ENCODE results near the gene POU2F2.

POU2F2 gene

DNA sequence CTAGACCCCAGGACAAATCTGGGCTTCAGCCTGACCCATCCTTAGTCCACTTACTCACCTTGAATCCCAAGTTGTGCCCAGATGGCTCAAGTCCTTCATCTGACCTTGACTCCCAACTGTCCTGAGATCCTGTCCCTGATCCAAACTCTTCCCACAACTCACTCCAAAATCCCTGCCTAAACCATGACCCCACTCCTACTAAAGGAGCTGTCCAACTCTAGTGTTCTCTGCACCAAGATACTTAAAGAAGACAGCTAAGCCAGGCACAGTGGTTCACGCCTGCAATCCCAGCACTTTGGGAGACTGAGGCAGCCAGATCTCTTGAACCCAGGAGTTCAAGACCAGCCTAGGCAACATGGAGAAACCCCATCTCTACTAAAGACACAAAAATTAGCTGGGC lies 8.5 kb downstream of the POU2F2 start:
- ATAC-seq: no peak
- TF ChIP-seq PPARA (CRISPR knock-in tag; IDR thresholded peaks at IDR 0.05; ENCODE audit: borderline replicate concordance) (no peak), TCF4 (CRISPR knock-in tag; IDR thresholded peaks at IDR 0.05; ENCODE audit: borderline replicate concordance) (no peak), ISL1 (CRISPR knock-in tag; IDR thresholded peaks at IDR 0.05) (no peak), CSDC2 (CRISPR knock-in tag; IDR thresholded peaks at IDR 0.05) (no peak), ZFP30 (CRISPR knock-in tag; IDR thresholded peaks at IDR 0.05) (no peak), OSR1 (CRISPR knock-in tag; IDR thresholded peaks at IDR 0.05) (no peak)
- TF ChIP-seq, protein P1, sequence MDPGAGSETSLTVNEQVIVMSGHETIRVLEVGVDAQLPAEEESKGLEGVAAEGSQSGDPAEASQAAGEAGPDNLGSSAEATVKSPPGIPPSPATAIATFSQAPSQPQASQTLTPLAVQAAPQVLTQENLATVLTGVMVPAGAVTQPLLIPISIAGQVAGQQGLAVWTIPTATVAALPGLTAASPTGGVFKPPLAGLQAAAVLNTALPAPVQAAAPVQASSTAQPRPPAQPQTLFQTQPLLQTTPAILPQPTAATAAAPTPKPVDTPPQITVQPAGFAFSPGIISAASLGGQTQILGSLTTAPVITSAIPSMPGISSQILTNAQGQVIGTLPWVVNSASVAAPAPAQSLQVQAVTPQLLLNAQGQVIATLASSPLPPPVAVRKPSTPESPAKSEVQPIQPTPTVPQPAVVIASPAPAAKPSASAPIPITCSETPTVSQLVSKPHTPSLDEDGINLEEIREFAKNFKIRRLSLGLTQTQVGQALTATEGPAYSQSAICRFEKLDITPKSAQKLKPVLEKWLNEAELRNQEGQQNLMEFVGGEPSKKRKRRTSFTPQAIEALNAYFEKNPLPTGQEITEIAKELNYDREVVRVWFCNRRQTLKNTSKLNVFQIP (CRISPR knock-in tag; IDR thresholded peaks at IDR 0.05; ENCODE audit: borderline replicate concordance, low read depth): no peak
- TF ChIP-seq, protein P2, sequence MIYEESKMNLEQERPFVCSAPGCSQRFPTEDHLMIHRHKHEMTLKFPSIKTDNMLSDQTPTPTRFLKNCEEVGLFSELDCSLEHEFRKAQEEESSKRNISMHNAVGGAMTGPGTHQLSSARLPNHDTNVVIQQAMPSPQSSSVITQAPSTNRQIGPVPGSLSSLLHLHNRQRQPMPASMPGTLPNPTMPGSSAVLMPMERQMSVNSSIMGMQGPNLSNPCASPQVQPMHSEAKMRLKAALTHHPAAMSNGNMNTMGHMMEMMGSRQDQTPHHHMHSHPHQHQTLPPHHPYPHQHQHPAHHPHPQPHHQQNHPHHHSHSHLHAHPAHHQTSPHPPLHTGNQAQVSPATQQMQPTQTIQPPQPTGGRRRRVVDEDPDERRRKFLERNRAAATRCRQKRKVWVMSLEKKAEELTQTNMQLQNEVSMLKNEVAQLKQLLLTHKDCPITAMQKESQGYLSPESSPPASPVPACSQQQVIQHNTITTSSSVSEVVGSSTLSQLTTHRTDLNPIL (CRISPR knock-in tag; IDR thresholded peaks at IDR 0.05; ENCODE audit: low read depth): no peak
- TF ChIP-seq, protein P3, sequence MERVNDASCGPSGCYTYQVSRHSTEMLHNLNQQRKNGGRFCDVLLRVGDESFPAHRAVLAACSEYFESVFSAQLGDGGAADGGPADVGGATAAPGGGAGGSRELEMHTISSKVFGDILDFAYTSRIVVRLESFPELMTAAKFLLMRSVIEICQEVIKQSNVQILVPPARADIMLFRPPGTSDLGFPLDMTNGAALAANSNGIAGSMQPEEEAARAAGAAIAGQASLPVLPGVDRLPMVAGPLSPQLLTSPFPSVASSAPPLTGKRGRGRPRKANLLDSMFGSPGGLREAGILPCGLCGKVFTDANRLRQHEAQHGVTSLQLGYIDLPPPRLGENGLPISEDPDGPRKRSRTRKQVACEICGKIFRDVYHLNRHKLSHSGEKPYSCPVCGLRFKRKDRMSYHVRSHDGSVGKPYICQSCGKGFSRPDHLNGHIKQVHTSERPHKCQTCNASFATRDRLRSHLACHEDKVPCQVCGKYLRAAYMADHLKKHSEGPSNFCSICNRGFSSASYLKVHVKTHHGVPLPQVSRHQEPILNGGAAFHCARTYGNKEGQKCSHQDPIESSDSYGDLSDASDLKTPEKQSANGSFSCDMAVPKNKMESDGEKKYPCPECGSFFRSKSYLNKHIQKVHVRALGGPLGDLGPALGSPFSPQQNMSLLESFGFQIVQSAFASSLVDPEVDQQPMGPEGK (CRISPR knock-in tag; IDR thresholded peaks at IDR 0.05; ENCODE audit: borderline replicate concordance): no peak
- TF ChIP-seq, protein P4, sequence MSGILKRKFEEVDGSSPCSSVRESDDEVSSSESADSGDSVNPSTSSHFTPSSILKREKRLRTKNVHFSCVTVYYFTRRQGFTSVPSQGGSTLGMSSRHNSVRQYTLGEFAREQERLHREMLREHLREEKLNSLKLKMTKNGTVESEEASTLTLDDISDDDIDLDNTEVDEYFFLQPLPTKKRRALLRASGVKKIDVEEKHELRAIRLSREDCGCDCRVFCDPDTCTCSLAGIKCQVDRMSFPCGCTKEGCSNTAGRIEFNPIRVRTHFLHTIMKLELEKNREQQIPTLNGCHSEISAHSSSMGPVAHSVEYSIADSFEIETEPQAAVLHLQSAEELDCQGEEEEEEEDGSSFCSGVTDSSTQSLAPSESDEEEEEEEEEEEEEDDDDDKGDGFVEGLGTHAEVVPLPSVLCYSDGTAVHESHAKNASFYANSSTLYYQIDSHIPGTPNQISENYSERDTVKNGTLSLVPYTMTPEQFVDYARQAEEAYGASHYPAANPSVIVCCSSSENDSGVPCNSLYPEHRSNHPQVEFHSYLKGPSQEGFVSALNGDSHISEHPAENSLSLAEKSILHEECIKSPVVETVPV (CRISPR knock-in tag; IDR thresholded peaks at IDR 0.05): no peak

- peak; percentile 34; the same call in 2 of the 3 replicates for ATAC-seq
- TF ChIP-seq, protein P4 (CRISPR knock-in tag; IDR thresholded peaks at IDR 0.05): no peak
- TF ChIP-seq TOX (CRISPR knock-in tag; IDR thresholded peaks at IDR 0.05; ENCODE audit: borderline replicate concordance) (no peak), ZNF70 (CRISPR knock-in tag; IDR thresholded peaks at IDR 0.05) (no peak), RARB (CRISPR knock-in tag; IDR thresholded peaks at IDR 0.05) (no peak), ESRRG (CRISPR knock-in tag; IDR thresholded peaks at IDR 0.05) (no peak), ZFP30 (CRISPR knock-in tag; IDR thresholded peaks at IDR 0.05) (no peak), CSDC2 (CRISPR knock-in tag; IDR thresholded peaks at IDR 0.05) (no peak), TSHZ2 (CRISPR knock-in tag; IDR thresholded peaks at IDR 0.05) (no peak), TCF4 (CRISPR knock-in tag; IDR thresholded peaks at IDR 0.05; ENCODE audit: borderline replicate concordance) (no peak), ZNF565 (CRISPR knock-in tag; conservative IDR thresholded peaks at IDR 0.05; ENCODE audit: low read depth) (no peak), BACH2 (CRISPR knock-in tag; IDR thresholded peaks at IDR 0.05; ENCODE audit: borderline replicate concordance) (no peak)
- TF ChIP-seq, protein P2 (CRISPR knock-in tag; IDR thresholded peaks at IDR 0.05; ENCODE audit: low read depth): no peak
- TF ChIP-seq, protein P1 (CRISPR knock-in tag; IDR thresholded peaks at IDR 0.05; ENCODE audit: borderline replicate concordance, low read depth): no peak
Measured at GRCh38 chr19:42122691-42123607, 9.3 kb downstream of the POU2F2 start.
